AG04449 (cell line): ENCODE measurements around the gene LSP1.
"Not testable (repeated sequence)": the region's sequence is repeated elsewhere in the genome, so short reads cannot be mapped to it uniquely, and the experiment has no call there.

ENCODE experiments used
- CTCF ChIA-PET: fragments of 350-600 bp; formaldehyde crosslinking; extraction: SDS; loops from one replicate; lab custom pipeline; 2021; ENCODE audit warnings: antibody characterized with exemption; lab: Yijun Ruan, JAX
- POLR2A ChIA-PET: fragments of 400-600, 350-600 bp; formaldehyde crosslinking; extraction: SDS; loops from one replicate; lab custom pipeline; 2020; ENCODE audit warnings: antibody characterized with exemption, inconsistent platforms; lab: Yijun Ruan, JAX
- DNase-seq: peaks from one replicate; pipeline ENCODE4 v3.0.0-alpha.2; 2010; ENCODE audit warnings: low read depth, low spot score
- H3K4me3 ChIP-seq: 2 replicates; pipeline ENCODE4 v1.5.1; 2011; ENCODE audit warnings: low read depth, mild to moderate bottlenecking, control low read depth, low read length
- CTCF ChIP-seq: IDR thresholded peaks from one replicate; pipeline ENCODE4 v1.5.1; 2011; ENCODE audit warnings: mild to moderate bottlenecking, moderate library complexity, low read length, control low read depth, inconsistent platforms; ENCODE audit not compliant: insufficient read depth; ENCODE audit errors: missing control alignments

Gene LSP1

DNA sequence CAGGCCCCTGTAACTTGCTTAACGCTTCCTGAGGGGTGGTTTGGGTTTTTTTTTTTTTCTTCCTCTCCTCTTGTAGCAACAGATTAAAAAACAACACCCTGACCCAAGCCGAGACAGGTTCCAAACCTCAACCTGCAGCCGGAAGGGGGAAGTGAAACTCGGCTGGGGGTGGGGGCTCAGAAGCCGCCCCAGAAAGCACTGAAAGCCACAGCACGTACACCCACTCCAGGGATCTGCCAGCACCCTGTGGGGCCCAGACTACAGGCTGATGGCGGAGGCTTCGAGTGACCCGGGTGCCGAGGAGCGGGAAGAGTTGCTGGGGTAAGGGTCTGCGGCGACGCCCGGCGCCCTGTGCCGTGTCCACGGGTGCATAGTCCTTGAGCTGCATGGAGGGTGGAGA lies at the start of gene LSP1:
Gene LSP1 (plus strand): TSS at position 208 of the 400 bp plus-strand sequence. CDS start 61 bp downstream, at position 269.
- TF ChIP-seq CTCF = no peak
- H3K4me3 ChIP-seq = no peak within 1 kb of the TSS
- POLR2A ChIA-PET = no interaction called here
- CTCF ChIA-PET = interaction anchor here (0.9 to 4.4 kb wide), 4 partner anchors 20 to 301 kb away, joined by 3 to 22 read pairs (median 4); no protein-coding TSS in a partner anchor
- DNase-seq = no peak

GRCh38 chr11:1803246-1803645 lies 49.6 kb upstream of the LSP1 start:
- no peak for DNase-seq
- no peak overlapping the region for H3K4me3 ChIP-seq
- TF ChIP-seq CTCF = no peak
- POLR2A ChIA-PET = no interaction called here
- CTCF ChIA-PET = no interaction called here

- DNase-seq, POLR2A ChIA-PET, H3K4me3 ChIP-seq: not testable (repeated sequence)
- CTCF ChIA-PET = interaction anchor here (1.0 kb wide), 1 partner anchor 29 kb away, joined by 3 read pairs; no protein-coding TSS in a partner anchor
These were observed 48.9 kb upstream of the LSP1 start for GRCh38 chr11:1803835-1804519.

DNA sequence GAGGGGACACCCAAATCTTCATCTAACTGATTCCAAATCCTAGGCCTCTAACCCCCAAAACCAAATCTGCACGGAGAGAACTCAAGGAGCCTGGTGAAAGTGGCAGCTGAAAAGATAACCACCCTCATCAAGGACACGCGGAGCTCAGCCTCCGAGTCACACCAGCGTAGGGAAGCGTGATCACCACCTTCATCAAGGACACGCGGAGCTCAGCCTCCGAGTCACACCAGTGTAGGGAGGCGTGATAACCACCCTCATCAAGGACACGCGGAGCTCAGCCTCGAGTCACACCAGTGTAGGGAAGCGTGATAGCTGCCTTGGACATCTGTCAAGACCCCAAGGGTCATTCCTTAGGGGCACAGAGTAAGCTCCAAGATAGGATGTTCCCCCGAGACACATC lies 47.4 kb upstream of the LSP1 start:
- ChIA-PET POLR2A (no interaction called here), CTCF (interaction anchor here (0.6 to 5.4 kb wide), 6 partner anchors 16 to 168 kb away, joined by 3 to 37 read pairs (median 4); no protein-coding TSS in a partner anchor)
- no peak for DNase-seq
- no peak for TF ChIP-seq CTCF
- no peak overlapping the region for H3K4me3 ChIP-seq

GRCh38 chr11:1807264-1807995 lies 45.5 kb upstream of the LSP1 start:
- no peak for TF ChIP-seq CTCF
- no peak for DNase-seq
- ChIA-PET POLR2A (interaction anchor here (0.6 kb wide), 1 partner anchor 55 kb away, joined by 4 read pairs; no protein-coding TSS in a partner anchor), CTCF (interaction anchor here (1.0 to 5.4 kb wide), 8 partner anchors 10 to 344 kb away, joined by 3 to 37 read pairs (median 6); no protein-coding TSS in a partner anchor)
- H3K4me3 ChIP-seq = no peak overlapping the region

- no peak for TF ChIP-seq CTCF
- ChIA-PET CTCF (interaction anchor here (5.4 kb wide), 1 partner anchor 117 kb away, joined by 37 read pairs; no protein-coding TSS in a partner anchor), POLR2A (no interaction called here)
- no peak for DNase-seq
- no peak overlapping the region for H3K4me3 ChIP-seq
These were observed 42.1 kb upstream of the LSP1 start for GRCh38 chr11:1810761-1811160.
